Peyer's patch (tissue), 4 donors: ENCODE measurements around the gene LRRC45. TPM values are rescaled to one million over a fixed set of nuclear protein-coding genes. Genes with fewer than 3 reads are reported as not detected.

ENCODE experiments used
- DNase-seq, 3 donors: peaks; one replicate each; pipeline ENCODE4 v3.0.0-alpha.2; 2017 to 2019
- H3K27ac ChIP-seq, 4 donors: fragments of 200-600 bp; sonication (generic); one replicate each; pipeline ENCODE4 v1.5.1; 2016 to 2019
- H3K27me3 ChIP-seq, 2 donors: fragments of 200-600 bp; sonication (generic); one replicate each; pipeline ENCODE4 v1.5.1; 2019
- H3K36me3 ChIP-seq, 3 donors: fragments of 200-600 bp; sonication (generic); one replicate each; pipeline ENCODE4 v1.5.1; 2016 to 2019
- H3K4me1 ChIP-seq, 4 donors: fragments of 200-600 bp; sonication (generic); one replicate each; pipeline ENCODE4 v1.5.1; 2016 to 2019
- H3K4me3 ChIP-seq, 4 donors: fragments of 200-600 bp; sonication (generic); 1 replicate in 3 of 4; 2 replicates in 1 of 4; pipeline ENCODE4 v1.5.1; 2016 to 2019; ENCODE audit warnings: mild to moderate bottlenecking in 1 of 4
- H3K9me3 ChIP-seq, 4 donors: fragments of 200-600 bp; sonication (generic); one replicate each; pipeline ENCODE4 v1.5.1; 2016 to 2019; ENCODE audit warnings: mild to moderate bottlenecking in 1 of 4
- POLR2A ChIP-seq, 2 donors: fragments of 450-650 bp; IDR thresholded peaks; one replicate each; pipeline ENCODE4 v1.5.1; 2017; ENCODE audit warnings: antibody characterized with exemption in 2 of 2, mild to moderate bottlenecking in 2 of 2, moderate library complexity in 2 of 2
- total RNA-seq, 4 donors: library from RNA; depleted of rRNA; stranded (reverse); fragments of >200 nt; gene quantifications; one replicate each; pipeline ENCODE4 v1.1.0, GENCODE V29; 2016
- TF ChIP-seq, protein P1 (sequence below), 6 experiments: fragments of 450-650 bp in 4 of 6; fragments of 200-600 bp in 2 of 6; sonication (generic) in 1 of 6; IDR thresholded peaks; one replicate each; pipeline ENCODE4 v1.5.1; 2017 to 2019; ENCODE audit warnings: antibody characterized with exemption in 6 of 6, mild to moderate bottlenecking in 3 of 6, moderate library complexity in 1 of 6

LRRC45 gene
- total RNA-seq, 4 donors from 2014 or later = 15.5 to 74.3 (median 23.1) TPM

DNA sequence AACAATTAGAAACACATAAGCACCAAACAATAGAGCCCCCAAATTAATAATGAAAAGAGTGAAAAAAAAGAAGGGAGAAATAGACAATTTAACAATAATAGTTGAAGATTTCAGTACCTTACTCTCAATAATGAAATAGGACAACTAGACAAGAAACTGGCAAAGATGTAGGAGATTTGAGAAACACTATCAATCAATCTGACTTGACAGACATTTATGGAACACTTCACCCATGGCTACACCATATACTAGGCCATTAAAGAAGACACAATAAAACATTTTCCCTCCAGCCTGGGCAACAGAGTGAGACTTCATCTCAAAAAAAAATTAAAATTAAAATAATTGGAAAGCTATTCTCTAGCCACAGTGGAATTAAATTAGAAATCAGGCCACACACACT lies 47.5 kb downstream of the LRRC45 start:
- no peaks in the 10 kb centered on the region for H3K36me3 ChIP-seq
- no peaks in the 10 kb centered on the region for H3K27me3 ChIP-seq
- no peaks in the 10 kb centered on the region for H3K9me3 ChIP-seq
- no peak for DNase-seq
- no peak overlapping the region for H3K27ac ChIP-seq
- H3K4me3 ChIP-seq = no peak overlapping the region
- TF ChIP-seq, protein P1, sequence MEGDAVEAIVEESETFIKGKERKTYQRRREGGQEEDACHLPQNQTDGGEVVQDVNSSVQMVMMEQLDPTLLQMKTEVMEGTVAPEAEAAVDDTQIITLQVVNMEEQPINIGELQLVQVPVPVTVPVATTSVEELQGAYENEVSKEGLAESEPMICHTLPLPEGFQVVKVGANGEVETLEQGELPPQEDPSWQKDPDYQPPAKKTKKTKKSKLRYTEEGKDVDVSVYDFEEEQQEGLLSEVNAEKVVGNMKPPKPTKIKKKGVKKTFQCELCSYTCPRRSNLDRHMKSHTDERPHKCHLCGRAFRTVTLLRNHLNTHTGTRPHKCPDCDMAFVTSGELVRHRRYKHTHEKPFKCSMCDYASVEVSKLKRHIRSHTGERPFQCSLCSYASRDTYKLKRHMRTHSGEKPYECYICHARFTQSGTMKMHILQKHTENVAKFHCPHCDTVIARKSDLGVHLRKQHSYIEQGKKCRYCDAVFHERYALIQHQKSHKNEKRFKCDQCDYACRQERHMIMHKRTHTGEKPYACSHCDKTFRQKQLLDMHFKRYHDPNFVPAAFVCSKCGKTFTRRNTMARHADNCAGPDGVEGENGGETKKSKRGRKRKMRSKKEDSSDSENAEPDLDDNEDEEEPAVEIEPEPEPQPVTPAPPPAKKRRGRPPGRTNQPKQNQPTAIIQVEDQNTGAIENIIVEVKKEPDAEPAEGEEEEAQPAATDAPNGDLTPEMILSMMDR (IDR thresholded peaks at IDR 0.05) = no peak
- no peak for TF ChIP-seq POLR2A (IDR thresholded peaks at IDR 0.05)
- peaks cover 0 to 6% (median 2%) of the 10 kb centered on the region in 4 donors for H3K4me1 ChIP-seq

DNA sequence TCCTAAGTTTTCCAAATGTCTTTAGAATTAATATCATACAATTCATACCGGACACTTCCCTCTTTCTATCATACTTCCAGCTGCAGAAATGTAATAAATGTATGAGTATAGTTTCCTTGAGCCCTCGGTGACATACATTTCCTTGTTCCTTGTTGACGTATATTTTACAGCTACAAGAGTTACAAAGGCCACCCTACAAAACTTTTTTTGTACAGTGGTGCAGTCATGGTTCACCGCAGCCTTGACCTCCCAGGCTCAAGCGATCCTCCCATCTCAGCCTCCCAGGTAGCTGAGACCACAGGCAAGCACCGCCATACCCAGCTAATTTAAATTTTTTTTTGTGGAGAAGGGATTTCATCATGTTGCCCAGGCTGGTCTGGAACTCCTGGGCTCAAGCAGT lies 49.7 kb downstream of the LRRC45 start:
- H3K27ac ChIP-seq = peak overlapping the region in 1 of 4 donors; percentile 48
- DNase-seq = no peak
- H3K4me3 ChIP-seq = no peak overlapping the region
- no peaks in the 10 kb centered on the region for H3K4me1 ChIP-seq
- H3K9me3 ChIP-seq = no peaks in the 10 kb centered on the region
- no peaks in the 10 kb centered on the region for H3K27me3 ChIP-seq
- TF ChIP-seq, protein P1 (IDR thresholded peaks at IDR 0.05) = no peak
- TF ChIP-seq POLR2A (IDR thresholded peaks at IDR 0.05) = no peak
- no peaks in the 10 kb centered on the region for H3K36me3 ChIP-seq

DNA sequence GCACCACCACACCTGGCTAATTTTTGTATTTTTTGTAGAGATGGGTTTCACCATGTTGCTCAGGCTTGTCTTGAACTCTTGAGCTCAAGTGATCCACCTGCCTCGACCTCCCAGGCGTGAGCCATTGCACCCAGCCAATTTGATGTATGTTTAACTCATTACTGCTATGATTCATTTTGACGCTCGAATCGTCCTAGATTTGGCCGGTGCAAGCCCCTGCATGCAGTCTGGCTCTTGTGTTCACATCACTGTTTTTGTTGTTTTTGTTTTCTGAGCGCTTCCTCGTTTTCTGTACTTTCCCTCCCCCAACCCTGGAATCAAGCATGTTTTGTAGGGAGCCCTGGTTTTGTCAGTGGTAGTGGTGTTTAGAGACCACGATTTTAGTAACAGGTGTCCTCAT lies 50.3 kb downstream of the LRRC45 start:
- no peaks in the 10 kb centered on the region for H3K4me1 ChIP-seq
- no peaks in the 10 kb centered on the region for H3K27me3 ChIP-seq
- H3K9me3 ChIP-seq = no peaks in the 10 kb centered on the region
- no peak overlapping the region for H3K27ac ChIP-seq
- no peak overlapping the region for H3K4me3 ChIP-seq
- no peak for TF ChIP-seq POLR2A (IDR thresholded peaks at IDR 0.05)
- TF ChIP-seq, protein P1 (IDR thresholded peaks at IDR 0.05) = no peak
- no peak for DNase-seq
- H3K36me3 ChIP-seq = peaks cover 0 to 3% (median 0%) of the 10 kb centered on the region in 3 donors

DNA sequence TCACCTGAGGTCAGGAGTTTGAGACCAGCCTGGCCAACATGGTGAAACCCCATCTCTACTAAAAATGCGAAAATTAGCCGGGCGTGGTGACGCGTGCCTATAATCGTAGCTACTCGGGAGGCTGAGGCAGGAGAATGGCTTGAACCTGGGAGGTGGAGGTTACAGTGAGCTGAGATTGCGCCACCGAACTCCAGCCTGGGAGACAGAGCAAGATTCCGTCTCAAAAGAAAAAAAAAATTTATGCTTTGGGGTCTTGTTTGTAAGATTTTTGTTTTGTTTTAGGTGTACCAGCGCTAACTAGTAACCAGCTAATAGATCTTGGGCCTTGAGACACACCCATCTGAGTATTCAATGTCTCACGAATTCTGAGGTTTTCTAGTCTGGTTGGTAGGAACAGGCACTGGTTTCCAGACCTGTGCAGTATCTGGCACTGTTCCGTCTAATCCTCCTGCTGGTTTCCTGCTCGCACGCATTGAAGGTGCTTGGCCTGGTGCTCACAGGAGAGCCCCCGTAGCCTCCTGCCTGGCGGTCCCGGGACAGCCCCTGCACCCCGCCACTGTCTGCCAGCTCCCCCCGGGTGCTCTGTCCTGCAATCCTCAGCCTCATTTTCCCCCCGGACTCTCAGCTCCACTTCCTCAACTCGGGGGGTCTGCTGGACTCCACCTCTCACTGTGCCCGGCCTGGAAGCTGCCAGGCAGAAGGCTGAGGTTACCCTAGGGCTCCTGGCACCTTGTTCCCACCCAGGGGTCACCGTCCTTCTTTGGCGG lies 53.1 kb downstream of the LRRC45 start:
- Histone ChIP-seq H3K9me3 (no peaks in the 10 kb centered on the region), H3K27ac (no peak overlapping the region), H3K4me3 (no peak overlapping the region), H3K27me3 (no peaks in the 10 kb centered on the region), H3K36me3 (peaks cover 0 to 31% (median 0%) of the 10 kb centered on the region in 3 donors), H3K4me1 (no peaks in the 10 kb centered on the region)
- TF ChIP-seq, protein P1 (IDR thresholded peaks at IDR 0.05) = no peak
- TF ChIP-seq POLR2A (IDR thresholded peaks at IDR 0.05) = no peak
- no peak for DNase-seq

DNA sequence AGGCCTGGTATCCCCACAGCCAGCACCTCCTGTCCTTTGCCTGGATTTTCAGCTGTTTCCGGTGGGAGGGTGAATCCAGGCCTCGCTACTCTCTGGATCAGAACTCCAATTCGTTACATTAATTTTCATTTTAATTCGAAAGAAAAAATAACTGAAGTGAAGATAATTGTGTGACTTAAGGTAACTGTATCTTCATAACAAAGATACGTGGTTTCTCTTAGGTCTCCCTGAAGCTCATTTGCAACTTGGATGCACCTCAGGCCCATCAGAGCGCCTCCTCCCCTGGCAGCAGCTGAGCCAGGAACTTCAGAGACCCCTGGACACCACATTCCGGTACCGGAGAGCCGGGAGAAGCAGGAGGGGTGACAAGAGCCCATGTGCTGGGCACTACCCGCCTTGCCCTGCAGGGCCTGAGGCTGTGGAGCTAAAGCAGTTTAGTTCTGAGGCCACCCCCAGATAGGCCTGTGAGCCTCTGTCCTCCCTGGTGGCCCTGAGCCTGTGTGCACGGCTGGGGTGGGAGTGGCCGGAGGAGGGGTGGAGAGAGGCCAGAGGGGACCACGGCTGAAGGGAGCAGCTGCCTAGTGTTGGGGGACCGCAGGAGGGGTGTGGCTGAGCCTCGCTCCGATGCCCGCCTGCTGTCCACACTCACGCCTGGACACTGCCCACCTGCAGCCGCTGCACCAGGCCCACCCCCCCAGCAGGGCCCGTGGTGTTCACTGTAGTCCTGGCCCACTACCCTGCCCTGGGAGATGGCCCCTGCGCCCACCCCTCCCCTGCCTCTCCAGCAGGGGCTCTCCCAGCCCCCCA lies 53.9 kb downstream of the LRRC45 start:
- DNase-seq = no peak
- H3K4me3 ChIP-seq = no peak overlapping the region
- H3K27ac ChIP-seq = no peak overlapping the region
- no peaks in the 10 kb centered on the region for H3K9me3 ChIP-seq
- H3K36me3 ChIP-seq = peaks cover 0 to 38% (median 0%) of the 10 kb centered on the region in 3 donors
- TF ChIP-seq, protein P1 (IDR thresholded peaks at IDR 0.05) = no peak
- no peak for TF ChIP-seq POLR2A (IDR thresholded peaks at IDR 0.05)
- H3K27me3 ChIP-seq = no peaks in the 10 kb centered on the region
- H3K4me1 ChIP-seq = no peaks in the 10 kb centered on the region
